CD8-positive, alpha-beta memory T cell (primary cell): ENCODE results near the gene VPS26A. TPM values are rescaled to one million over a fixed set of nuclear protein-coding genes. Genes with fewer than 3 reads are reported as not detected.

Source experiments
- CTCF ChIA-PET: fragments of 350-600 bp; sonication (Branson Sonifier 250); formaldehyde crosslinking; loops from one replicate; lab custom pipeline; 2021; ENCODE audit warnings: antibody characterized with exemption; lab: Charles Lee
- POLR2A ChIA-PET: fragments of 350-600 bp; sonication (Branson Sonifier 250); formaldehyde crosslinking; loops from one replicate; lab custom pipeline; 2021; ENCODE audit warnings: antibody characterized with exemption; lab: Charles Lee
- DNase-seq, 5 donors: peaks; one replicate each; pipeline versions ENCODE4 v3.0.0 to v3.0.0-alpha.2; 2020 to 2022; ENCODE audit warnings: mixed read lengths in 1 of 5
- H3K27ac ChIP-seq: one replicate; pipeline ENCODE4 v1.7.0; 2013; ENCODE audit warnings: low read depth, mild to moderate bottlenecking, low read length, moderate library complexity
- H3K27me3 ChIP-seq: 2 replicates; pipeline ENCODE4 v1.7.0; 2013; ENCODE audit warnings: low read length, mild to moderate bottlenecking; ENCODE audit not compliant: insufficient read depth, poor library complexity, severe bottlenecking
- H3K36me3 ChIP-seq: 2 replicates; pipeline ENCODE4 v1.7.0; 2013; ENCODE audit warnings: mild to moderate bottlenecking, low read length, moderate library complexity; ENCODE audit not compliant: insufficient read depth
- H3K4me1 ChIP-seq: 2 replicates; pipeline ENCODE4 v1.7.0; 2013; ENCODE audit warnings: mild to moderate bottlenecking, low read length, moderate library complexity; ENCODE audit not compliant: insufficient read depth
- H3K4me3 ChIP-seq: 2 replicates; pipeline ENCODE4 v1.7.0; 2013; ENCODE audit warnings: mild to moderate bottlenecking, low read length
- H3K9me3 ChIP-seq: 2 replicates; pipeline ENCODE4 v1.7.0; 2013; ENCODE audit warnings: mild to moderate bottlenecking, low read length
- H3K27ac Mint-ChIP-seq, 8 donors: one replicate each; pipeline ENCODE4 v1.8.0; 2020 to 2021; ENCODE audit warnings: mixed read lengths in 8 of 8, mild to moderate bottlenecking in 6 of 8, inconsistent platforms in 3 of 8, moderate library complexity in 3 of 8
- H3K27me3 Mint-ChIP-seq, 2 donors: one replicate each; pipeline ENCODE4 v1.8.0; 2020 to 2021; ENCODE audit warnings: mixed read lengths in 2 of 2, mild to moderate bottlenecking in 1 of 2, moderate library complexity in 1 of 2
- H3K36me3 Mint-ChIP-seq, 3 donors: one replicate each; pipeline ENCODE4 v1.8.0; 2020 to 2021; ENCODE audit warnings: mixed read lengths in 3 of 3, inconsistent platforms in 1 of 3, mild to moderate bottlenecking in 1 of 3
- H3K4me1 Mint-ChIP-seq, 3 donors: one replicate each; pipeline ENCODE4 v1.8.0; 2020 to 2021; ENCODE audit warnings: mixed read lengths in 3 of 3, inconsistent platforms in 1 of 3, mild to moderate bottlenecking in 1 of 3
- H3K4me3 Mint-ChIP-seq, 7 donors: one replicate each; pipeline ENCODE4 v1.8.0; 2020 to 2021; ENCODE audit warnings: mixed read lengths in 7 of 7, mild to moderate bottlenecking in 6 of 7, moderate library complexity in 4 of 7, inconsistent platforms in 2 of 7
- H3K9me3 Mint-ChIP-seq, 5 donors: one replicate each; pipeline ENCODE4 v1.8.0; 2020 to 2022; ENCODE audit warnings: mixed read lengths in 5 of 5, mild to moderate bottlenecking in 3 of 5, moderate library complexity in 2 of 5, inconsistent platforms in 1 of 5
- polyA plus RNA-seq: library from polyadenylated mRNA; unstranded; fragments of 300-500 nt; fragmentation: Illumina TruSeq; gene quantifications from one replicate; pipeline ENCODE4 v1.2.3, GENCODE V29; 2021
- total RNA-seq, 2 experiments: library from RNA; stranded (reverse); gene quantifications; one replicate each; pipeline ENCODE4 v1.2.3, GENCODE V29; 2021

Gene VPS26A
- total and polyA plus RNA-seq, 3 experiments from 2014 or later = 38.6 to 46.7 (median 44.8) TPM

GRCh38 chr10:69093933-69094332 is 30.0 kb upstream of the VPS26A start:
- no peaks in the 10 kb centered on the region for H3K27me3 Mint-ChIP-seq
- Histone ChIP-seq H3K4me3 (no peak overlapping the region), H3K4me1 (peaks cover 43% of the 10 kb centered on the region), H3K27ac (no peak overlapping the region), H3K9me3 (no peaks in the 10 kb centered on the region), H3K27me3 (no peaks in the 10 kb centered on the region), H3K36me3 (peaks cover 6% of the 10 kb centered on the region)
- H3K4me1 Mint-ChIP-seq = peaks cover 59 to 73% (median 70%) of the 10 kb centered on the region in 3 donors
- H3K36me3 Mint-ChIP-seq = peaks cover 7 to 65% (median 8%) of the 10 kb centered on the region in 3 donors
- ChIA-PET POLR2A (interaction anchor here (0.6 kb wide), 1 partner anchor 88 kb away, joined by 3 read pairs; no protein-coding TSS in a partner anchor), CTCF (interaction anchor here (0.8 to 7.2 kb wide), 21 partner anchors 8 to 138 kb away, joined by 3 to 91 read pairs (median 5); partner anchors contain the start of genes DDX21, KIFBP and VPS26A)
- H3K9me3 Mint-ChIP-seq = no peaks in the 10 kb centered on the region
- peak overlapping the region; percentile 36 to 99 (median 97) for H3K27ac Mint-ChIP-seq
- no peak for DNase-seq
- H3K4me3 Mint-ChIP-seq = no peak overlapping the region

GRCh38 chr10:69096045-69096444 is 27.9 kb upstream of the VPS26A start:
- CTCF ChIA-PET = interaction anchor here (2.8 to 7.2 kb wide), 2 partner anchors 52 to 91 kb away, joined by 10 to 91 read pairs; no protein-coding TSS in a partner anchor
- Mint-ChIP-seq H3K27me3 (no peaks in the 10 kb centered on the region), H3K9me3 (no peaks in the 10 kb centered on the region), H3K4me1 (peaks cover 47 to 74% (median 60%) of the 10 kb centered on the region in 3 donors), H3K27ac (peak overlapping the region in 2 of 8 donors; percentile 13 to 19), H3K4me3 (no peak overlapping the region), H3K36me3 (peaks cover 7 to 68% (median 11%) of the 10 kb centered on the region in 3 donors)
- Histone ChIP-seq H3K27me3 (no peaks in the 10 kb centered on the region), H3K4me3 (no peak overlapping the region), H3K9me3 (no peaks in the 10 kb centered on the region), H3K27ac (no peak overlapping the region), H3K36me3 (peaks cover 6% of the 10 kb centered on the region), H3K4me1 (peaks cover 26% of the 10 kb centered on the region)
- POLR2A ChIA-PET = no interaction called here
- DNase-seq = no peak

GRCh38 chr10:69097729-69098128 is 26.2 kb upstream of the VPS26A start:
- H3K27me3 Mint-ChIP-seq = no peaks in the 10 kb centered on the region
- Histone ChIP-seq H3K27ac (no peak overlapping the region), H3K4me1 (peaks cover 26% of the 10 kb centered on the region), H3K36me3 (peaks cover 10% of the 10 kb centered on the region), H3K4me3 (no peak overlapping the region), H3K9me3 (no peaks in the 10 kb centered on the region), H3K27me3 (no peaks in the 10 kb centered on the region)
- H3K27ac Mint-ChIP-seq = peak overlapping the region in 5 of 8 donors; percentile 48 to 85 (median 66)
- H3K36me3 Mint-ChIP-seq = peaks cover 7 to 77% (median 15%) of the 10 kb centered on the region in 3 donors
- H3K4me3 Mint-ChIP-seq = no peak overlapping the region
- DNase-seq = no peak
- H3K4me1 Mint-ChIP-seq = peaks cover 52 to 78% (median 63%) of the 10 kb centered on the region in 3 donors
- H3K9me3 Mint-ChIP-seq = no peaks in the 10 kb centered on the region
- POLR2A ChIA-PET = no interaction called here
- CTCF ChIA-PET = interaction anchor here (7.2 kb wide), 1 partner anchor 93 kb away, joined by 91 read pairs; no protein-coding TSS in a partner anchor

GRCh38 chr10:69100136-69100872 is 23.7 kb upstream of the VPS26A start:
- Histone ChIP-seq H3K9me3 (no peaks in the 10 kb centered on the region), H3K36me3 (peaks cover 24% of the 10 kb centered on the region), H3K4me1 (peaks cover 13% of the 10 kb centered on the region), H3K4me3 (no peak overlapping the region), H3K27me3 (no peaks in the 10 kb centered on the region), H3K27ac (no peak overlapping the region)
- Mint-ChIP-seq H3K9me3 (no peaks in the 10 kb centered on the region), H3K27me3 (no peaks in the 10 kb centered on the region), H3K4me3 (peak overlapping the region in 1 of 7 donors; percentile 44), H3K4me1 (peaks cover 41 to 70% (median 44%) of the 10 kb centered on the region in 3 donors), H3K27ac (peak overlapping the region in 4 of 8 donors; percentile 52 to 84 (median 67)), H3K36me3 (peaks cover 13 to 83% (median 20%) of the 10 kb centered on the region in 3 donors)
- CTCF ChIA-PET = no interaction called here
- POLR2A ChIA-PET = no interaction called here
- DNase-seq = no peak

GRCh38 chr10:69101451-69102095 is 22.4 kb upstream of the VPS26A start:
- Histone ChIP-seq H3K4me3 (no peak overlapping the region), H3K27me3 (no peaks in the 10 kb centered on the region), H3K9me3 (no peaks in the 10 kb centered on the region), H3K4me1 (peaks cover 13% of the 10 kb centered on the region), H3K27ac (no peak overlapping the region), H3K36me3 (peaks cover 27% of the 10 kb centered on the region)
- CTCF ChIA-PET = interaction anchor here (0.7 to 1.8 kb wide), 4 partner anchors 8 to 146 kb away, joined by 3 to 6 read pairs (median 3); partner anchors contain the start of gene DDX21
- no peaks in the 10 kb centered on the region for H3K27me3 Mint-ChIP-seq
- peak in 2 of 5 donors; percentile 19 to 53 for DNase-seq
- peaks cover 35 to 60% (median 37%) of the 10 kb centered on the region in 3 donors for H3K4me1 Mint-ChIP-seq
- peak overlapping the region in 6 of 8 donors; percentile 57 to 91 (median 78) for H3K27ac Mint-ChIP-seq
- H3K4me3 Mint-ChIP-seq = peak overlapping the region; percentile 4 to 68 (median 26)
- POLR2A ChIA-PET = no interaction called here
- H3K9me3 Mint-ChIP-seq = no peaks in the 10 kb centered on the region
- H3K36me3 Mint-ChIP-seq = peaks cover 13 to 78% (median 23%) of the 10 kb centered on the region in 3 donors

GRCh38 chr10:69102440-69102839 is 21.5 kb upstream of the VPS26A start:
- ChIA-PET CTCF (interaction anchor here (0.7 to 1.8 kb wide), 3 partner anchors 8 to 147 kb away, joined by 3 to 6 read pairs (median 3); partner anchors contain the start of gene DDX21), POLR2A (interaction anchor here (0.7 kb wide), 1 partner anchor 9 kb away, joined by 3 read pairs; no protein-coding TSS in a partner anchor)
- H3K27me3 Mint-ChIP-seq = no peaks in the 10 kb centered on the region
- H3K27me3 ChIP-seq = no peaks in the 10 kb centered on the region
- DNase-seq = no peak
- peaks cover 13% of the 10 kb centered on the region for H3K4me1 ChIP-seq
- H3K9me3 Mint-ChIP-seq = no peaks in the 10 kb centered on the region
- peaks cover 27% of the 10 kb centered on the region for H3K36me3 ChIP-seq
- H3K27ac Mint-ChIP-seq = peak overlapping the region in 7 of 8 donors; percentile 12 to 91 (median 77)
- H3K36me3 Mint-ChIP-seq = peaks cover 13 to 77% (median 23%) of the 10 kb centered on the region in 3 donors
- no peak overlapping the region for H3K27ac ChIP-seq
- peaks cover 35 to 55% (median 37%) of the 10 kb centered on the region in 3 donors for H3K4me1 Mint-ChIP-seq
- peak overlapping the region in 6 of 7 donors; percentile 7 to 68 (median 34) for H3K4me3 Mint-ChIP-seq
- H3K4me3 ChIP-seq = no peak overlapping the region
- H3K9me3 ChIP-seq = no peaks in the 10 kb centered on the region

GRCh38 chr10:69103784-69104183 is 20.2 kb upstream of the VPS26A start:
- Mint-ChIP-seq H3K36me3 (peaks cover 7 to 66% (median 18%) of the 10 kb centered on the region in 3 donors), H3K27ac (peak overlapping the region in 3 of 8 donors; percentile 17 to 46 (median 43)), H3K27me3 (no peaks in the 10 kb centered on the region), H3K9me3 (no peaks in the 10 kb centered on the region), H3K4me3 (no peak overlapping the region), H3K4me1 (peaks cover 26 to 47% (median 30%) of the 10 kb centered on the region in 3 donors)
- Histone ChIP-seq H3K4me1 (peaks cover 13% of the 10 kb centered on the region), H3K36me3 (peaks cover 22% of the 10 kb centered on the region), H3K9me3 (no peaks in the 10 kb centered on the region), H3K4me3 (no peak overlapping the region), H3K27ac (no peak overlapping the region), H3K27me3 (no peaks in the 10 kb centered on the region)
- ChIA-PET CTCF (no interaction called here), POLR2A (no interaction called here)
- DNase-seq = no peak
